Renal cortical epithelial cell (primary cell): ENCODE results near the gene C20orf144. TPM values are rescaled to one million over a fixed set of nuclear protein-coding genes. Genes with fewer than 3 reads are reported as not detected.
A peak's percentile ranks its signal among the peaks of the same experiment; 100 is the strongest.

ENCODE experiments used
- DNase-seq: peaks from one replicate; pipeline ENCODE4 v3.0.0-alpha.2; 2011; ENCODE audit warnings: low read depth
- total RNA-seq: library from RNA; depleted of rRNA; stranded (reverse); fragments of >200 nt; gene quantifications from 2 replicates; pipeline ENCODE4 v1.2.3, GENCODE V29; 2014

Gene C20orf144
- total RNA-seq, 1 donor from 2014 or later = not detected

- DNase-seq = no peak
Measured at GRCh38 chr20:33664762-33665144, 2.6 kb downstream of the C20orf144 start.

- DNase-seq = peak; percentile 94
Measured at GRCh38 chr20:33666293-33667244, 4.4 kb downstream of the C20orf144 start, which contains the start of gene ACTL10. TSS of gene ACTL10 (plus strand) at chr20:33666943. CDS start at chr20:33667498, 555 bp downstream.

GRCh38 chr20:33667245-33667675 lies 5.1 kb downstream of the C20orf144 start:
- DNase-seq = no peak

GRCh38 chr20:33667676-33668465 lies 5.7 kb downstream of the C20orf144 start:
- DNase-seq = peak; percentile 41

- DNase-seq = no peak
Measured at GRCh38 chr20:33668466-33669155, 6.5 kb downstream of the C20orf144 start.

GRCh38 chr20:33669224-33669623 lies 7.1 kb downstream of the C20orf144 start:
- DNase-seq = no peak

- no peak for DNase-seq
Measured at GRCh38 chr20:33669873-33670640, 7.9 kb downstream of the C20orf144 start.

GRCh38 chr20:33670715-33671499 lies 8.8 kb downstream of the C20orf144 start:
- DNase-seq = no peak

- no peak for DNase-seq
Measured at GRCh38 chr20:33671573-33672288, 9.6 kb downstream of the C20orf144 start.

GRCh38 chr20:33672426-33673113 lies 10.4 kb downstream of the C20orf144 start:
- no peak for DNase-seq

- no peak for DNase-seq
Measured at GRCh38 chr20:33673114-33673409, 10.9 kb downstream of the C20orf144 start.

- DNase-seq = peak; percentile 44
Measured at GRCh38 chr20:33673410-33674293, 11.5 kb downstream of the C20orf144 start.

GRCh38 chr20:33674294-33675135 lies 12.4 kb downstream of the C20orf144 start, which contains the start of gene NECAB3:
TSS of gene NECAB3 (minus strand) at chr20:33674428. CDS start at chr20:33674352, 76 bp downstream.
- DNase-seq = peak; percentile 16

GRCh38 chr20:33675136-33675959 lies 13.2 kb downstream of the C20orf144 start:
- peak; percentile 7 for DNase-seq

- no peak for DNase-seq
Measured at GRCh38 chr20:33676121-33676520, 14.0 kb downstream of the C20orf144 start.
